ENCODE measurements around the gene MYO5C.
A peak's percentile ranks its signal among the peaks of the same experiment; 100 is the strongest.

The MYO5C gene

DNA sequence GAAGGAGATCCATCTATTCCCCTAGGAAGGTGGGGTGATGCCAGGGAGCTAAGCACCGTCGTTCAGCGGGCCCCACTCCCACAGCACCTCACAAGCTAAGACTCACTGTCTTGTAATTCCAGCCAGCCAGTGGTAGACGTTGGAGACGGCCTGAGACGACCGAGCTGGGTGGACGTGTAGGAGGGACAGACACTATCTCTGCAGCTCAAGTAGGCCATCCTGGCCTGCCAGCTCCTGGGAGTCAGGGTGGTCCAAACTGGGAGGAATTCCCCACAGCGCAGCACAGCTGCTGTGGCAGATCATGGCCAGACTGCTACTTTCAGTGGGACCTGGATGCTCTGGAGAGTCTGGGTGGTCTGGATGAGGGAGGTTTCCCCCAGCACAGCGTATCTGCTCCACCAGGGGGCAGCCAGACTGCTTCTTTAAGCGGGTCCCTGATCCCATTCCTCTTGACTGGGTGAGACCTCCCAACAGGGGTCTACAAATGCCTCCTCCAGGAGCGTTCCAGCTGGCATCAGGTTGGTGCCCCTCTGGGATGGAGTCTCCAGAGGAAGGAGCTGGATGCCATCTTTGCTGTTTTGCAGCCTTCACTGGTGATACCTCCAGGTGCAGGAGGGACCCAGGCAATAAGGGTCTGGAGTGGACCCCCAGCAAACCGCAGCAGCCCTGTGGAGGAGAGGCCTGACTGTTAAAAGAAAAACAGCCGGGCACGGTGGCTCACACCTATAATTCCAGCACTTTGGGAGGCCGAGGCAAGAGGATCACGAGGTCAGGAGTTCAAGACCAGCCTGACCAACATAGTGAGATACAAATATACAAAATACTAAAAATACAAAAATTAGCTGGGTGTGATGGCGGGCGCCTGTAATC, 132.0 kb downstream of the MYO5C start:
- Histone ChIP-seq H3K36me3 (replicated peaks; ENCODE audit: low read depth, low read length) (peaks cover 14% of the 10 kb centered on the region), H3K27me3 (ENCODE audit: low read depth, low read length) (no peaks in the 10 kb centered on the region), H3K4me1 (ENCODE audit: low read length) (0 out of 2 replicates have a peak, but pooled peaks cover 4% of the 10 kb centered on the region), H3K79me2 (ENCODE audit: low read length) (peaks cover 29% of the 10 kb centered on the region), H3K27ac (ENCODE audit: low read length) (no peak overlapping the region), H3K9ac (ENCODE audit: low read length) (no peak overlapping the region), H2AFZ (ENCODE audit: low read depth, low read length) (no peak overlapping the region), H3K4me2 (ENCODE audit: low read length) (no peak overlapping the region), H4K20me1 (ENCODE audit: insufficient read depth, low read length) (peaks cover 8% of the 10 kb centered on the region), H3K9me3 (ENCODE audit: insufficient read depth, low read length) (no peaks in the 10 kb centered on the region), H3K4me3 (ENCODE audit: low read length) (no peak overlapping the region)
- no peak for TF ChIP-seq EZH2phosphoT487 (IDR thresholded peaks at IDR 0.05; ENCODE audit: low read depth)
- TF ChIP-seq, protein P1, sequence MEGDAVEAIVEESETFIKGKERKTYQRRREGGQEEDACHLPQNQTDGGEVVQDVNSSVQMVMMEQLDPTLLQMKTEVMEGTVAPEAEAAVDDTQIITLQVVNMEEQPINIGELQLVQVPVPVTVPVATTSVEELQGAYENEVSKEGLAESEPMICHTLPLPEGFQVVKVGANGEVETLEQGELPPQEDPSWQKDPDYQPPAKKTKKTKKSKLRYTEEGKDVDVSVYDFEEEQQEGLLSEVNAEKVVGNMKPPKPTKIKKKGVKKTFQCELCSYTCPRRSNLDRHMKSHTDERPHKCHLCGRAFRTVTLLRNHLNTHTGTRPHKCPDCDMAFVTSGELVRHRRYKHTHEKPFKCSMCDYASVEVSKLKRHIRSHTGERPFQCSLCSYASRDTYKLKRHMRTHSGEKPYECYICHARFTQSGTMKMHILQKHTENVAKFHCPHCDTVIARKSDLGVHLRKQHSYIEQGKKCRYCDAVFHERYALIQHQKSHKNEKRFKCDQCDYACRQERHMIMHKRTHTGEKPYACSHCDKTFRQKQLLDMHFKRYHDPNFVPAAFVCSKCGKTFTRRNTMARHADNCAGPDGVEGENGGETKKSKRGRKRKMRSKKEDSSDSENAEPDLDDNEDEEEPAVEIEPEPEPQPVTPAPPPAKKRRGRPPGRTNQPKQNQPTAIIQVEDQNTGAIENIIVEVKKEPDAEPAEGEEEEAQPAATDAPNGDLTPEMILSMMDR (IDR thresholded peaks at IDR 0.05; ENCODE audit: low read depth, low read length): peak; percentile 27; the same call in 1 of the 2 replicates

DNA sequence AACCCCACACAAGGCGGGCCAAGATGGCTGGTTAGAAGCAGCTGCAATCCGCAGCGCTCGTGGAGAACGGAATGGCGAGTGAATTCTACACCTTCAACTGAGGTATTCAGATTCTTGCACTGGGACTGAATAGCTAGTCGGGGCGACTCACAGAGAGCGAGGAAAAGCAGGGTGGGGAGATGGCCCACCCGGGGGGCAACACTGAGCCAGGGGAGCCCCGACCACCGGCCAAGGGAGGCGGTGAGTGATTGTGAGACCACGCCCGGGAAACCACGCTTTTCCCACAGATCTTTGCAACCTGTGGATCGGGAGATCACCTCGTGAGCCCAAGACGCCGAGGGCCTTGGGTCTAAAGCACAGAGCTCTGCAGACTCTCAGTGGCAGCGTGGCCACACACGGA, 132.7 kb downstream of the MYO5C start:
- H3K4me2 ChIP-seq (ENCODE audit: low read length): no peak overlapping the region
- no peaks in the 10 kb centered on the region for H3K9me3 ChIP-seq (ENCODE audit: insufficient read depth, low read length)
- TF ChIP-seq, protein P1 (IDR thresholded peaks at IDR 0.05; ENCODE audit: low read depth, low read length): no peak
- TF ChIP-seq EZH2phosphoT487 (IDR thresholded peaks at IDR 0.05; ENCODE audit: low read depth): no peak
- H3K36me3 ChIP-seq (replicated peaks; ENCODE audit: low read depth, low read length): peaks cover 14% of the 10 kb centered on the region
- no peak overlapping the region for H3K27ac ChIP-seq (ENCODE audit: low read length)
- H3K79me2 ChIP-seq (ENCODE audit: low read length): peaks cover 24% of the 10 kb centered on the region
- 0 out of 2 replicates have a peak, but pooled peaks cover 4% of the 10 kb centered on the region for H3K4me1 ChIP-seq (ENCODE audit: low read length)
- H3K9ac ChIP-seq (ENCODE audit: low read length): no peak overlapping the region
- H3K27me3 ChIP-seq (ENCODE audit: low read depth, low read length): no peaks in the 10 kb centered on the region
- H3K4me3 ChIP-seq (ENCODE audit: low read length): no peak overlapping the region
- no peak overlapping the region for H2AFZ ChIP-seq (ENCODE audit: low read depth, low read length)
- peaks cover 3% of the 10 kb centered on the region for H4K20me1 ChIP-seq (ENCODE audit: insufficient read depth, low read length)

GRCh38 chr15:52162260-52162659, 133.3 kb downstream of the MYO5C start:
- no peaks in the 10 kb centered on the region for H3K9me3 ChIP-seq (ENCODE audit: insufficient read depth, low read length)
- H3K9ac ChIP-seq (ENCODE audit: low read length): no peak overlapping the region
- no peaks in the 10 kb centered on the region for H3K27me3 ChIP-seq (ENCODE audit: low read depth, low read length)
- H3K36me3 ChIP-seq (replicated peaks; ENCODE audit: low read depth, low read length): peaks cover 14% of the 10 kb centered on the region
- H4K20me1 ChIP-seq (ENCODE audit: insufficient read depth, low read length): peaks cover 3% of the 10 kb centered on the region
- H3K4me1 ChIP-seq (ENCODE audit: low read length): 0 out of 2 replicates have a peak, but pooled peaks cover 4% of the 10 kb centered on the region
- no peak overlapping the region for H3K4me3 ChIP-seq (ENCODE audit: low read length)
- TF ChIP-seq, protein P1 (IDR thresholded peaks at IDR 0.05; ENCODE audit: low read depth, low read length): no peak
- no peak for TF ChIP-seq EZH2phosphoT487 (IDR thresholded peaks at IDR 0.05; ENCODE audit: low read depth)
- peaks cover 20% of the 10 kb centered on the region for H3K79me2 ChIP-seq (ENCODE audit: low read length)
- H3K4me2 ChIP-seq (ENCODE audit: low read length): no peak overlapping the region
- H2AFZ ChIP-seq (ENCODE audit: low read depth, low read length): no peak overlapping the region
- H3K27ac ChIP-seq (ENCODE audit: low read length): no peak overlapping the region

GRCh38 chr15:52161406-52161966, 134.1 kb downstream of the MYO5C start:
- peaks cover 18% of the 10 kb centered on the region for H3K79me2 ChIP-seq (ENCODE audit: low read length)
- H3K36me3 ChIP-seq (replicated peaks; ENCODE audit: low read depth, low read length): peaks cover 14% of the 10 kb centered on the region
- H3K4me1 ChIP-seq (ENCODE audit: low read length): 0 out of 2 replicates have a peak, but pooled peaks cover 4% of the 10 kb centered on the region
- peaks cover 3% of the 10 kb centered on the region for H4K20me1 ChIP-seq (ENCODE audit: insufficient read depth, low read length)
- H3K9ac ChIP-seq (ENCODE audit: low read length): no peak overlapping the region
- H3K4me2 ChIP-seq (ENCODE audit: low read length): no peak overlapping the region
- no peak overlapping the region for H3K4me3 ChIP-seq (ENCODE audit: low read length)
- no peaks in the 10 kb centered on the region for H3K27me3 ChIP-seq (ENCODE audit: low read depth, low read length)
- H3K9me3 ChIP-seq (ENCODE audit: insufficient read depth, low read length): no peaks in the 10 kb centered on the region
- TF ChIP-seq, protein P1 (IDR thresholded peaks at IDR 0.05; ENCODE audit: low read depth, low read length): no peak
- TF ChIP-seq EZH2phosphoT487 (IDR thresholded peaks at IDR 0.05; ENCODE audit: low read depth): no peak
- no peak overlapping the region for H3K27ac ChIP-seq (ENCODE audit: low read length)
- no peak overlapping the region for H2AFZ ChIP-seq (ENCODE audit: low read depth, low read length)

All from OCI-LY3 (cell line).